Adrenal gland (tissue), 12 donors: ENCODE measurements around the gene ITGA2. TPM values are rescaled to one million over a fixed set of nuclear protein-coding genes. Genes with fewer than 3 reads are reported as not detected.

Experiments used
- DNase-seq, 7 donors: peaks; one replicate each; pipeline ENCODE4 v3.0.0-alpha.2; 2019 to 2020
- H3K27ac ChIP-seq, 5 donors: fragments of 200-600 bp; sonication (generic) in 4 of 5; 1 replicate in 3 of 5; 2 replicates in 2 of 5; pipeline versions ENCODE4 v1.5.1 to v1.8.0; 2016 to 2020; ENCODE audit warnings: mild to moderate bottlenecking in 1 of 5
- H3K27me3 ChIP-seq: fragments of 200-600 bp; 2 replicates; pipeline ENCODE4 v1.8.0; 2021
- H3K36me3 ChIP-seq, 2 donors: fragments of 200-600 bp; replicated peaks in 1 of 2; 1 replicate in 1 of 2; 2 replicates in 1 of 2; pipeline versions ENCODE4 v1.5.1 to v1.8.0; 2018 to 2022
- H3K4me1 ChIP-seq, 2 donors: fragments of 200-600 bp; replicated peaks in 1 of 2; 1 replicate in 1 of 2; 2 replicates in 1 of 2; pipeline versions ENCODE4 v1.5.1 to v1.8.0; 2018 to 2021
- H3K4me3 ChIP-seq, 4 donors: fragments of 200-600 bp; sonication (generic) in 3 of 4; one replicate each; pipeline ENCODE4 v1.5.1; 2016 to 2018
- H3K9me3 ChIP-seq, 3 donors: fragments of 200-600 bp; sonication (generic) in 1 of 3; replicated peaks in 1 of 3; 1 replicate in 2 of 3; 2 replicates in 1 of 3; pipeline versions ENCODE4 v1.5.1 to v1.8.0; 2016 to 2021
- CTCF ChIP-seq, 6 experiments: fragments of 450-650 bp in 4 of 6; fragments of 200-600 bp in 2 of 6; sonication (generic) in 1 of 6; IDR thresholded peaks; 1 replicate in 5 of 6; 2 replicates in 1 of 6; pipeline versions ENCODE4 v1.5.1 to v1.8.0; 2016 to 2021; ENCODE audit warnings: antibody characterized with exemption in 6 of 6, mild to moderate bottlenecking in 2 of 6, moderate library complexity in 1 of 6
- POLR2A ChIP-seq, 2 donors: fragments of 450-650 bp; IDR thresholded peaks; one replicate each; pipeline ENCODE4 v1.6.1; 2017; ENCODE audit warnings: antibody characterized with exemption in 2 of 2, mild to moderate bottlenecking in 2 of 2, moderate library complexity in 1 of 2
- WGBS, 4 donors: extraction: QIAGEN DNeasy Blood & Tissue Kit in 2 of 4; methylation state at CpG; one replicate each; pipeline versions ENCODE4 v1.1.5 to v1.1.7; 2013 to 2017; 5-methylcytosine and 5-hydroxymethylcytosine counted together
- intact Hi-C, 2 donors: fragments of 100-400 bp; cut with DNase I; formaldehyde crosslinking; loops; one replicate each; pipeline versions ENCODE4 v1.14.1 to v1.15.0; 2022 to 2023
- polyA plus RNA-seq, 3 donors: library from polyadenylated mRNA; stranded (reverse); fragments of 200-250 nt in 2 of 3; fragments of 350-450 nt in 1 of 3; fragmentation: Illumina TruSeq in 1 of 3; extraction: RNeasy Lipid Tissue Mini Kit (QIAGEN cat#74804) in 1 of 3; gene quantifications; one replicate each; pipeline ENCODE4 v1.2.3, GENCODE V29; 2013 to 2014
- total RNA-seq, 9 donors: library from RNA; depleted of rRNA in 4 of 9; stranded (reverse); fragments of >200 nt in 4 of 9; fragments of 120-200 nt in 1 of 9; fragmentation: NEBNext Ultra II Directional in 1 of 9; extraction: Animal tissue kit (Norgen Biotek cat#: 25700) in 1 of 9; gene quantifications; one replicate each; pipeline versions ENCODE4 v1.1.0 to v1.2.4, GENCODE V29; 2013 to 2023
- donor health status: healthy with polysubstance abuse.
- donor health status: Bipolar disorder and iron deficiency.
- donor health status: DM: yes; HTN: yes; CAD: no.
- donor health status: DM: no; HTN: no; CAD: no.
- donor health status: DM: no; HTN: no; CAD: no.
- donor health status: DM: yes; HTN: yes; CAD: no.

ITGA2 gene
- total and polyA plus RNA-seq, 12 donors, result 1.8 to 127 (median 20.8) TPM

- Histone ChIP-seq H3K4me1 (no peaks in the 10 kb centered on the region), H3K27me3 (no peaks in the 10 kb centered on the region), H3K4me3 (no peak overlapping the region), H3K36me3 (no peaks in the 10 kb centered on the region), H3K27ac (no peak overlapping the region), H3K9me3 (no peaks in the 10 kb centered on the region)
- TF ChIP-seq CTCF (IDR thresholded peaks at IDR 0.05) (no peak), POLR2A (IDR thresholded peaks at IDR 0.05) (no peak)
- intact Hi-C loops, result no loop called here
- WGBS, 4 donors, result 72 to 90% (median 81%) methylated on average over 4 of the region's 4 CpGs
- no peak for DNase-seq
Observed at GRCh38 chr5:52981507-52981906, 7.6 kb upstream of the ITGA2 start.

DNA sequence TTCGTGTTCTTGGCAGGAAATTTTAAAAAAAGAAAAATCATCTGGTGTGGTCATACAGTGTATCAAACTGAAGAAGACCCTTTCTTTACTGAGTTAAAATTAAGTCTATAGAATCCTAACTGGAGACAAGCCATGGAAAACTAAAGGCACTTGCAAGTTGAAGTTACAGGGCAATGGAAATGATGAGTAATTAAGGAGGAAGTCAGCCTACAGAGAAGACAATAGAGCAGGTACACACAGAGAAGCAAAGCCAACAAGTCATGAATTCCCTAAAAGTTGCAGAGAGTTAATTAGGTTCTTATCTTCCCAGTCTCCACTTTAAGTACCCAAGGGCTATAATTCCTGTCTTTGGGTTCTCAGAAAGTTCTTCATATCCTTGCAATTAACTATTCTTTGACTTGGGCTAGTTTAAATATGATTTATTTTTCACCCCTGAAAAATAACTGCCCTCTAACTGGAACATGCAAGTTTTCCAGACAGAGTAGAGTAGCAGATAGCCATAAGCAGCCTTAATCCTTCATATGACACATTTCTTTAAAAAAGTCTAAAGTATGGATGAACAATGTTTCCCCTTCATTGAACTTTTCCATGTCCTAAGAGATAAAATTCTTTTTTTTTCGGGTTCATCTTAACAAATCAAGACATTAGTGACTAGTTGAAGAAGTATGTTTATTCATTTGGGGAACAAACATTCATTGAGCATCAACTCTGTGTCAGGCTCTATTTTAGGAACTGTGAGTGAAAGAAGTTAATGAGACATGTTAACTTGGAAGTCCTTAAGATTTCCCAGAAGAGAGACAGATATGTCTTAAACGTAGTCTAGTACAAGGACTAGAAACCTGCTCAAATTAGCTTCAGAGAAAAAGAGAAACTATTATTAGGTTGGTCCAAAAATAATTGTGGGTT lies 5.2 kb upstream of the ITGA2 start:
- Histone ChIP-seq H3K27me3 (no peaks in the 10 kb centered on the region), H3K4me1 (peaks cover 10 to 12% of the 10 kb centered on the region in 2 donors), H3K27ac (peak overlapping the region in 1 of 5 donors; percentile 14), H3K4me3 (no peak overlapping the region), H3K9me3 (no peaks in the 10 kb centered on the region), H3K36me3 (no peaks in the 10 kb centered on the region)
- no peak for DNase-seq
- TF ChIP-seq CTCF (IDR thresholded peaks at IDR 0.05), result no peak
- no peak for TF ChIP-seq POLR2A (IDR thresholded peaks at IDR 0.05)
- 37 to 57% (median 50%) methylated on average over 3 of the region's 3 CpGs for WGBS, 4 donors
- intact Hi-C loops, result no loop called here

GRCh38 chr5:52985306-52985705 lies 3.8 kb upstream of the ITGA2 start:
- intact Hi-C loops, result no loop called here
- TF ChIP-seq CTCF (IDR thresholded peaks at IDR 0.05) (no peak), POLR2A (IDR thresholded peaks at IDR 0.05) (no peak)
- no peak overlapping the region for H3K27ac ChIP-seq
- WGBS, 4 donors, result 80 to 92% (median 90%) methylated on average over 3 of the region's 3 CpGs
- peaks cover 12 to 15% of the 10 kb centered on the region in 2 donors for H3K4me1 ChIP-seq
- H3K9me3 ChIP-seq, result no peaks in the 10 kb centered on the region
- no peak overlapping the region for H3K4me3 ChIP-seq
- H3K36me3 ChIP-seq, result no peaks in the 10 kb centered on the region
- no peak for DNase-seq
- H3K27me3 ChIP-seq, result no peaks in the 10 kb centered on the region

DNA sequence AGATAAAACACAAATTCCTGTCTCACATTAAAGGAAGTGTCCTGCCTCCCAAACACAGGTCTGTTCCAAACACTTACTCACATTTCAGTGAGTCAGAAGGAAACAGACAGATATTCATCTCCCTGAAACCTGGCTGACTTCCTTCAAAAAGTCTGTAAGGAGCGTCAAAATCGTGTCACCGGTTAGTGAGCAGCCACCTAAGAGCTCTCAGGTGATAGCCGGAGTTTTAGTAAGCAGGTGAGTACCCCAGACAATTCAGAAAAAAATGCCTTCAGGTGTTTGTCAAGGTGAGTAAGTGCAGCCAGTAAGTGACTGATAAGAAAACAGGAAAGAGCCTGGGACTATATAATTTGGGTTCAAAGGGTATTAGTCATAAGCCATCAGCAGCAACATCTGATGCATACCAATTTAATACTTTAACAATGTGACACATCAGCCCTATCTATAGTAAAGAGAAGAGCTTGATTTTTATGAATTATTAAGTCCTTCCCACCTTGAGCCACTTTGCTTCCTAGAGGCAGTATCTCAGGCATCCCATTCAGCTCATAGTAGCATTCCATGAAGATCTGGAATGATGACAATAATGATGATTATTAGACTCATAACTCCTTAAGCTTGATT lies 1.3 kb upstream of the ITGA2 start:
- Histone ChIP-seq H3K27me3 (no peaks in the 10 kb centered on the region), H3K27ac (peak overlapping the region in 3 of 5 donors; percentile 3 to 71 (median 70)), H3K4me1 (peaks cover 12 to 19% of the 10 kb centered on the region in 2 donors), H3K4me3 (no peak overlapping the region), H3K36me3 (no peaks in the 10 kb centered on the region), H3K9me3 (no peaks in the 10 kb centered on the region)
- intact Hi-C loops, result no loop called here
- WGBS, 4 donors, result 27 to 53% (median 34%) methylated on average over 4 of the region's 4 CpGs
- DNase-seq, result no peak
- TF ChIP-seq CTCF (IDR thresholded peaks at IDR 0.05), result no peak
- TF ChIP-seq POLR2A (IDR thresholded peaks at IDR 0.05), result no peak
